GM12878 (cell line): Measurements from ENCODE around the gene AP2B1. TPM values are rescaled to one million over a fixed set of nuclear protein-coding genes. Genes with fewer than 3 reads are reported as not detected.

ENCODE experiments used
- ATAC-seq: fragments of 200-7000 bp; cut with Tn5 transposase; 3 replicates; pipeline ENCODE4 v1.9.1; 2020; ENCODE audit warnings: mild to moderate bottlenecking, moderate library complexity
- BruUV-seq: library from RNA; stranded (reverse); fragments of 400-500 nt; replicated peaks from 2 replicates; lab custom pipeline; 2021; lab: Mats Ljungman, UMichigan
- CTCF ChIA-PET: fragments of 300-600 bp; sonication (Branson Sonifier 250); formaldehyde crosslinking; extraction: SDS; loops from one replicate; lab custom pipeline; 2021; ENCODE audit warnings: inconsistent platforms; lab: Yijun Ruan, JAX
- POLR2A ChIA-PET: fragments of 350-600 bp; formaldehyde crosslinking; extraction: SDS; loops from one replicate; lab custom pipeline; 2021; ENCODE audit warnings: inconsistent platforms; lab: Charles Lee
- RAD21 ChIA-PET: fragments of 300-600 bp; sonication (Branson Sonifier 250); formaldehyde crosslinking; loops from one replicate; lab custom pipeline; 2023; ENCODE audit warnings: antibody characterized with exemption; ENCODE audit not compliant: unreplicated experiment; lab: Charles Lee
- SMC1A ChIA-PET: fragments of 300-600 bp; sonication (Branson Sonifier 250); formaldehyde crosslinking; loops from one replicate; lab custom pipeline; 2023; ENCODE audit not compliant: unreplicated experiment, uncharacterized antibody; lab: Charles Lee
- DNase-seq: peaks from one replicate; pipeline ENCODE4 v3.0.0-alpha.2; 2011; ENCODE audit warnings: low read depth, low spot score
- FAIRE-seq: peaks from 3 replicates; lab custom pipeline; 2011; peaks lifted over from hg19 to GRCh38; lab: Jason Lieb, UNC
- H2AFZ ChIP-seq: 2 replicates; pipeline ENCODE4 v1.6.0; 2011; ENCODE audit warnings: low read depth, low read length, control low read depth; ENCODE audit not compliant: control insufficient read depth
- H3K27ac ChIP-seq: 2 replicates; pipeline ENCODE4 v1.5.1; 2011; ENCODE audit warnings: control low read depth; ENCODE audit not compliant: control insufficient read depth, insufficient read depth
- H3K27me3 ChIP-seq, 2 experiments: replicated peaks in 1 of 2; 2 replicates each; pipeline versions ENCODE4 v1.6.0 to v1.6.1; 2011; ENCODE audit warnings: low read length in 1 of 2; ENCODE audit not compliant: control insufficient read depth in 2 of 2, insufficient read depth in 2 of 2
- H3K36me3 ChIP-seq, 2 experiments: 2 replicates each; pipeline ENCODE4 v1.5.1; 2011; ENCODE audit warnings: low read length in 1 of 2; ENCODE audit not compliant: control insufficient read depth in 2 of 2, insufficient read depth in 2 of 2
- H3K4me1 ChIP-seq: 2 replicates; pipeline ENCODE4 v1.6.1; 2011; ENCODE audit warnings: mild to moderate bottlenecking, low read length, moderate library complexity, mixed read lengths; ENCODE audit not compliant: control insufficient read depth, insufficient read depth
- H3K4me2 ChIP-seq: 2 replicates; pipeline ENCODE4 v1.6.0; 2011; ENCODE audit warnings: control low read depth; ENCODE audit not compliant: control insufficient read depth, insufficient read depth
- H3K4me3 ChIP-seq: fragments of 200-600 bp; sonication (generic); 2 replicates; pipeline ENCODE4 v1.5.1; 2016
- H3K79me2 ChIP-seq: 2 replicates; pipeline ENCODE4 v1.6.0; 2011; ENCODE audit warnings: low read length; ENCODE audit not compliant: control insufficient read depth, insufficient read depth
- H3K9ac ChIP-seq: 2 replicates; pipeline ENCODE4 v1.8.0; 2011; ENCODE audit warnings: low read length, control low read depth, mixed read lengths; ENCODE audit not compliant: control insufficient read depth, insufficient read depth
- H3K9me3 ChIP-seq: replicated peaks from 3 replicates; pipeline ENCODE4 v1.5.1; 2011; ENCODE audit warnings: mild to moderate bottlenecking, low read length; ENCODE audit not compliant: control insufficient read depth, insufficient read depth
- H4K20me1 ChIP-seq: 2 replicates; pipeline ENCODE4 v1.6.0; 2011; ENCODE audit not compliant: control insufficient read depth, insufficient read depth
- EP300 ChIP-seq, 2 experiments: fragments of 150-350 bp in 1 of 2; IDR thresholded peaks; 2 replicates each; pipeline ENCODE4 v1.6.1; 2011 to 2012; ENCODE audit warnings: low read depth in 2 of 2, low read length in 2 of 2, borderline replicate concordance in 1 of 2, improper control_type of control experiment in 1 of 2, inconsistent platforms in 1 of 2; ENCODE audit not compliant: control insufficient read depth in 1 of 2
- NBN ChIP-seq: fragments of 450-650 bp; IDR thresholded peaks from 2 replicates; pipeline ENCODE4 v1.6.1; 2016
- POLR2AphosphoS2 ChIP-seq: IDR thresholded peaks from 2 replicates; pipeline ENCODE4 v1.6.1; 2011; ENCODE audit warnings: low read depth, mild to moderate bottlenecking, low read length, improper control_type of control experiment, moderate library complexity
- RAD21 ChIP-seq: IDR thresholded peaks from 2 replicates; pipeline ENCODE4 v1.6.1; 2011; ENCODE audit warnings: mild to moderate bottlenecking, low read depth, low read length, moderate library complexity; ENCODE audit not compliant: insufficient read depth
- RELA ChIP-seq: fragments of 450-650 bp; IDR thresholded peaks from 2 replicates; pipeline ENCODE4 v1.8.0; 2014; ENCODE audit warnings: borderline replicate concordance; ENCODE audit not compliant: partially characterized antibody
- RFX5 ChIP-seq: IDR thresholded peaks from 2 replicates; pipeline ENCODE4 v1.6.1; 2011; ENCODE audit warnings: low read depth, low read length, improper control_type of control experiment
- SMAD5 ChIP-seq: IDR thresholded peaks from 2 replicates; pipeline ENCODE4 v1.6.1; 2016; ENCODE audit warnings: antibody characterized with exemption, low read depth
- SMARCA5 ChIP-seq: fragments of 450-650 bp; IDR thresholded peaks from 2 replicates; pipeline ENCODE4 v1.6.1; 2017; ENCODE audit warnings: mild to moderate bottlenecking
- ZNF384 ChIP-seq: IDR thresholded peaks from 2 replicates; pipeline ENCODE4 v1.6.1; 2012; ENCODE audit warnings: low read depth, mild to moderate bottlenecking, low read length, improper control_type of control experiment, borderline replicate concordance
- ZNF592 ChIP-seq: fragments of 450-650 bp; IDR thresholded peaks from 2 replicates; pipeline ENCODE4 v1.6.1; 2017; ENCODE audit warnings: mild to moderate bottlenecking, moderate library complexity
- in situ Hi-C: fragments of 300-500 bp; cut with MboI; formaldehyde crosslinking; loops from 9 replicates; pipeline ENCODE4 v1.14.3; 2018; ENCODE audit warnings: mixed read lengths
- intact Hi-C: fragments of 100-400 bp; cut with micrococcal nuclease; formaldehyde crosslinking; loops from one replicate; pipeline ENCODE4 v1.14.2; 2022; ENCODE audit not compliant: unreplicated experiment
- polyA plus RNA-seq, 11 experiments: library from polyadenylated mRNA; depleted of rRNA in 4 of 11; unstranded in 6 of 11; stranded (reverse) in 5 of 11; fragments of >200 nt; fragmentation: Nextera tagmentation in 4 of 11; fragmentation: Illumina TruSeq in 1 of 11; extraction: Ambion mirVana in 4 of 11; extraction: Trizol in 1 of 11; gene quantifications; 1 replicate in 1 of 11; 2 replicates in 10 of 11; pipeline versions ENCODE4 v1.2.1 to v1.2.3, GENCODE V29; 2011 to 2016; ENCODE audit warnings: inconsistent platforms in 2 of 11, missing spikeins in 2 of 11, low read depth in 1 of 11
- total RNA-seq, 4 experiments: library from RNA; depleted of rRNA in 3 of 4; stranded (reverse); fragments of >200 nt in 3 of 4; fragmentation: Illumina TruSeq in 1 of 4; extraction: Trizol in 1 of 4; gene quantifications; 2 replicates each; pipeline versions ENCODE4 v1.2.1 to v1.2.3, GENCODE V29; 2013 to 2021
- TF ChIP-seq, protein P1 (sequence below): IDR thresholded peaks from 2 replicates; pipeline ENCODE4 v1.6.1; 2011; ENCODE audit warnings: borderline replicate concordance, low read depth, mild to moderate bottlenecking, moderate library complexity, mixed read lengths, low read length; ENCODE audit not compliant: insufficient read depth; ENCODE audit errors: extremely low read length

The AP2B1 gene
- total and polyA plus RNA-seq, 10 of the 15 experiments (the other 5 are each of a cell fraction or from before 2014, with no cell fraction given): 18.6 to 112 (median 53.9) TPM

DNA sequence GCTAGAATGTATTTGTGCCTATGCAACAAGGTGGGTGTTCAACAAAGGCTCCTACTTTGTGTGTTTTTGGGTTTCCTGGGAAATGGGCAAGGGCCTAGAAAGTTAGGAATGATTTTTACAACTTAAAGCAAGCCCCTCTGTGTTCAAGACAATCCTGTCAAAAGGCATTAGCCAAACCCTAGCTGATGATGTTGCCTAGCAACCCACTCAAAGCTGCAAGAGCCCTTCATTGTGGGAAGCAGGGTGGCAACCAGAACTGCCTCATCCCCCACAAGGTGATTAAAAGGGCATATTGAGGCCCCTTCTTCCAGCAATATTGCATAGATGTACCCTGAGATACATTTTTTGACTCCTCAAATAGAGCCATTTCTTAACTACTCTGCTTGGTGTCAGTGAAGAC, 128.3 kb downstream of the AP2B1 start:
- DNase-seq (no peak), FAIRE-seq (no peak), ATAC-seq (no peak)
- TF ChIP-seq, protein P1, sequence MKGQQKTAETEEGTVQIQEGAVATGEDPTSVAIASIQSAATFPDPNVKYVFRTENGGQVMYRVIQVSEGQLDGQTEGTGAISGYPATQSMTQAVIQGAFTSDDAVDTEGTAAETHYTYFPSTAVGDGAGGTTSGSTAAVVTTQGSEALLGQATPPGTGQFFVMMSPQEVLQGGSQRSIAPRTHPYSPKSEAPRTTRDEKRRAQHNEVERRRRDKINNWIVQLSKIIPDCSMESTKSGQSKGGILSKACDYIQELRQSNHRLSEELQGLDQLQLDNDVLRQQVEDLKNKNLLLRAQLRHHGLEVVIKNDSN: no peak
- TF ChIP-seq SMARCA5 (no peak), SMAD5 (no peak), RAD21 (no peak), EP300 (IDR thresholded peaks at IDR 0.05; ENCODE audit: borderline replicate concordance in 1 of 2, control insufficient read depth in 1 of 2, low read depth in 2 of 2, low read length in 2 of 2) (no peak), RELA (no peak), RFX5 (no peak), POLR2AphosphoS2 (no peak), ZNF592 (no peak), NBN (no peak), ZNF384 (no peak)
- Histone ChIP-seq H2AFZ (no peak overlapping the region), H4K20me1 (no peaks in the 10 kb centered on the region), H3K79me2 (no peaks in the 10 kb centered on the region), H3K4me2 (no peak overlapping the region), H3K27ac (no peak overlapping the region), H3K9ac (no peak overlapping the region), H3K27me3 (no peaks in the 10 kb centered on the region), H3K36me3 (peaks cover 3 to 39% of the 10 kb centered on the region in 2 experiments), H3K4me3 (no peak overlapping the region), H3K9me3 (no peaks in the 10 kb centered on the region), H3K4me1 (no peaks in the 10 kb centered on the region)
- ChIA-PET CTCF (interaction anchor here (0.7 kb wide), 1 partner anchor 102 kb away, joined by 3 read pairs; no protein-coding TSS in a partner anchor), RAD21 (no interaction called here), SMC1A (interaction anchor here (1.0 kb wide), 1 partner anchor 102 kb away, joined by 3 read pairs; no protein-coding TSS in a partner anchor), POLR2A (no interaction called here)
- no TSS peak for BruUV-seq
- in situ Hi-C loops: no loop called here
- intact Hi-C loops: no loop called here
